NB4 (cell line): ENCODE data around the gene SULF2.

Experiments
- DNase-seq: peaks from one replicate; pipeline ENCODE4 v3.0.0; 2010; ENCODE audit warnings: low read depth
- H3K4me3 ChIP-seq: one replicate; pipeline ENCODE4 v1.5.1; 2011; ENCODE audit warnings: mild to moderate bottlenecking, low read depth, low read length, moderate library complexity
- MYC ChIP-seq: IDR thresholded peaks from 2 replicates; pipeline ENCODE4 v1.6.1; 2011; ENCODE audit warnings: low read depth, low read length
- POLR2A ChIP-seq: IDR thresholded peaks from 2 replicates; pipeline ENCODE4 v1.6.1; 2011; ENCODE audit warnings: mild to moderate bottlenecking; ENCODE audit not compliant: insufficient read length; ENCODE audit errors: extremely low read depth
- TF ChIP-seq, protein P1 (sequence below): IDR thresholded peaks from one replicate; pipeline ENCODE4 v1.5.1; 2012; ENCODE audit warnings: low read depth, low read length
- TF ChIP-seq, protein P2 (sequence below): IDR thresholded peaks from 2 replicates; pipeline ENCODE4 v1.6.1; 2011; ENCODE audit warnings: low read depth, low read length

Gene SULF2

DNA sequence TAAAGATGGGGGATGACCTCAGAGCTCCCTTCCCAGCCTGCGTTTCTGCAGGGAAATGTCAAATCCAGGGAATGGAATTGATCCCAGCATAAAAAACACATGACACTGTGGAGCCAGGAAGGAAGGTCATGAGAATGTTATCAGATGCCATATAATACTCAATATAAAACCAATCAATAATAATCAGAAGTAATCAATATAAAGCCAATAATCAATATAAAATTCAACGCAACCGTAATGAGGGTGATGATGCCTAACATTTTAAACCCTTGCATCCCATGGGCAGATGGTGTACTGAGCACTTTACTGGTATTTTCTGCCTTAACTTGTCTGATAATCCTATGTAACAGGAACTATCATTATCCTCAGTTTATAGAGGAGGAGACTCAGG, 30.1 kb upstream of the SULF2 start:
- TF ChIP-seq, protein P1, sequence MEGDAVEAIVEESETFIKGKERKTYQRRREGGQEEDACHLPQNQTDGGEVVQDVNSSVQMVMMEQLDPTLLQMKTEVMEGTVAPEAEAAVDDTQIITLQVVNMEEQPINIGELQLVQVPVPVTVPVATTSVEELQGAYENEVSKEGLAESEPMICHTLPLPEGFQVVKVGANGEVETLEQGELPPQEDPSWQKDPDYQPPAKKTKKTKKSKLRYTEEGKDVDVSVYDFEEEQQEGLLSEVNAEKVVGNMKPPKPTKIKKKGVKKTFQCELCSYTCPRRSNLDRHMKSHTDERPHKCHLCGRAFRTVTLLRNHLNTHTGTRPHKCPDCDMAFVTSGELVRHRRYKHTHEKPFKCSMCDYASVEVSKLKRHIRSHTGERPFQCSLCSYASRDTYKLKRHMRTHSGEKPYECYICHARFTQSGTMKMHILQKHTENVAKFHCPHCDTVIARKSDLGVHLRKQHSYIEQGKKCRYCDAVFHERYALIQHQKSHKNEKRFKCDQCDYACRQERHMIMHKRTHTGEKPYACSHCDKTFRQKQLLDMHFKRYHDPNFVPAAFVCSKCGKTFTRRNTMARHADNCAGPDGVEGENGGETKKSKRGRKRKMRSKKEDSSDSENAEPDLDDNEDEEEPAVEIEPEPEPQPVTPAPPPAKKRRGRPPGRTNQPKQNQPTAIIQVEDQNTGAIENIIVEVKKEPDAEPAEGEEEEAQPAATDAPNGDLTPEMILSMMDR, result no peak
- no peak for TF ChIP-seq POLR2A
- TF ChIP-seq, protein P2, sequence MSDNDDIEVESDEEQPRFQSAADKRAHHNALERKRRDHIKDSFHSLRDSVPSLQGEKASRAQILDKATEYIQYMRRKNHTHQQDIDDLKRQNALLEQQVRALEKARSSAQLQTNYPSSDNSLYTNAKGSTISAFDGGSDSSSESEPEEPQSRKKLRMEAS, result no peak
- TF ChIP-seq MYC, result no peak
- H3K4me3 ChIP-seq, result no peak overlapping the region
- no peak for DNase-seq

DNA sequence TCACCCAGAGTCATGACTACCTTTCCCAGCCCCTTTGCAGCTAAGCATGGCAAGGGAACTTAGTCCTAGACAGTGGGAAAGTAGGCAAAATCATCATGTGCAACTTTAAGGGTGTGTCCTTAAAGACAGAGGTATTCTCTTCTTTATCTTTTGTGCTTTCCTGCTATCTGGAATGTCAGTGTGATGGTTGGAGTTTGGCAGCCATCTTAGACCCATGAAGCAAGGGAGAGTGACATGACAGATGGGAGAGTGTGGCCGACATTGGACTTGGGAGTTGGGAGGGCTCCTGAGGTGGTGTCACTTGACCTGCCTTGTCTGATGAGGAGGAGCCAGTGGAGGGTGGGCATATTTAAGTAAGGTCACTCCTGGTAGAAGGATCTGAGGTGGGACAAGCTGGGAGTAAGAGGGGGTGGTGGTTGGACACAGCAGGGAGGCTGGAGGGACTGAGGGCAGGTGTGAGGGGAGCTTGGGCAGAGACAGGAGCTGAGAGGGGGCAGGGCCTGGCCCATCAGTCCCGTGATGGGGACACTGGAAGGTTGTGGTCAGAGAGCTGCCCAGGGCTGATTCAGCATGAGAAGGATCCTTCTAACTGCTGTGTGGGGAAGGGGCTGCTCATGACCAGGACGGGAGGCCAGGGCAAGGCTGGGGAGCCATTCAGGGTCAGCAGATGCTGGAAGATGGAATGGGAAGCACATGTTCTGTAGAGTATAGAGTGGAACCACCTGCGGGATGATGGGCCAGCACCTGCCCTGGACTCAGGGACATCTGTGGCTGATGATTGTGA, 29.5 kb upstream of the SULF2 start:
- H3K4me3 ChIP-seq, result no peak overlapping the region
- DNase-seq, result no peak
- TF ChIP-seq, protein P1, result no peak
- TF ChIP-seq POLR2A (no peak), MYC (no peak)

DNA sequence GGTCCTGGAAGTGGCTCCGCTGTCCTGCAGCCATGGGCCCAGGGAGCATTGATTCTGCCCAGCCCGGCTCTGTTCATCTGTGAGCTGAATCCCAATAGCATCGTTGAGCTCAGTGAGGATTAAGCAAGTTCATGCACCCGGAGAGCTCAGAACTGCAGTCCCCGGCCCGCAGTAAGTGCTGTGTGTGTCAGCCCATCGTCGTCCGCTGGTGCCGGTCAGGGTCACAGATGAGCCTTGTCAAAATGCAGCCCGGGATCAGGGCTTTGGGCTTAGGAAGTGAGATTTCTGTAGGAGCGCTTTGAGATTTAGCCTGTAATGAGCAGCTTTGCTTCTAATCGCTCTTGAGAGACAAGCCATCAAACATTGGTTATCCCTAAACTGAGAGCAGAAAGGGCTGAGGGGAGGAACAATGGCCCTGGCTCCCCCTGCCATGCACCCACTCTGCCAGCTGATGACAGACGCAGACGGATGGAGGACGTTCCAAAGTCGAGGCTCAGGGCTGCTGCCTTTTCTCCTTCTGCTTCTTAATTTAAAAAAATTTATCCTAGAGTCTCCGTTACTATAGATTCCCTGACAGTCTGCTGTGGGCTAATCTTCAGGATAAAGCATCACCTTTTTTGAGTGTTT, 25.6 kb upstream of the SULF2 start:
- TF ChIP-seq POLR2A (no peak), MYC (no peak)
- TF ChIP-seq, protein P2, result no peak
- TF ChIP-seq, protein P1, result no peak
- no peak overlapping the region for H3K4me3 ChIP-seq
- DNase-seq, result no peak

DNA sequence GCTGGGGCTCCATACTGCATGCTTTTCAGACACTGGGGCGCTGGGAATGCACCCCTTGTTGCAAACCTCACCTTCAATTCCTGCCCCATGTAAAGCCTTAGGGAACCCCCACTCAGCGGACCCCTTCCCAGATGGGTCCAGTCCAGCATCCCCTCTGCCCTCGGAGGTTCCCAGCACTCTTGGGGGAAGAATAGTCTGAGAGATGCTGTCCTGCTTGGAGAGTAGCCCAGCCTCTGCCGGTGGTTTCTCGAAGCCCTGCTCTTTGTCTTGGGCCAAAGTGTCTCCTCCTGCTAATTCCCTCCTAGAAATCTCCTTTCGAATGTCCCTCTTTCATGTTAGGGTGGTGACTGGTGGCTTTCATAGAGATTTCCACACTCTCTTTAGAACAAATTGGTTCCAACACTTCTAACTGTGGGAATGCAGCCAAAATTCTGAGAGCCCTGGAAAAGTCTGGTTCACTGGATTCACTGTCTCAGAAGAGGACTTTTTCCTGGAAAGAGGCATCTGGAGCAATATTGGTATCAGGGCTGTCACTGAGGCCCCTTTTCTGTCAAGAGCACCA, 24.9 kb upstream of the SULF2 start:
- TF ChIP-seq, protein P2, result no peak
- TF ChIP-seq MYC (no peak), POLR2A (no peak)
- TF ChIP-seq, protein P1, result no peak
- DNase-seq, result no peak
- no peak overlapping the region for H3K4me3 ChIP-seq

DNA sequence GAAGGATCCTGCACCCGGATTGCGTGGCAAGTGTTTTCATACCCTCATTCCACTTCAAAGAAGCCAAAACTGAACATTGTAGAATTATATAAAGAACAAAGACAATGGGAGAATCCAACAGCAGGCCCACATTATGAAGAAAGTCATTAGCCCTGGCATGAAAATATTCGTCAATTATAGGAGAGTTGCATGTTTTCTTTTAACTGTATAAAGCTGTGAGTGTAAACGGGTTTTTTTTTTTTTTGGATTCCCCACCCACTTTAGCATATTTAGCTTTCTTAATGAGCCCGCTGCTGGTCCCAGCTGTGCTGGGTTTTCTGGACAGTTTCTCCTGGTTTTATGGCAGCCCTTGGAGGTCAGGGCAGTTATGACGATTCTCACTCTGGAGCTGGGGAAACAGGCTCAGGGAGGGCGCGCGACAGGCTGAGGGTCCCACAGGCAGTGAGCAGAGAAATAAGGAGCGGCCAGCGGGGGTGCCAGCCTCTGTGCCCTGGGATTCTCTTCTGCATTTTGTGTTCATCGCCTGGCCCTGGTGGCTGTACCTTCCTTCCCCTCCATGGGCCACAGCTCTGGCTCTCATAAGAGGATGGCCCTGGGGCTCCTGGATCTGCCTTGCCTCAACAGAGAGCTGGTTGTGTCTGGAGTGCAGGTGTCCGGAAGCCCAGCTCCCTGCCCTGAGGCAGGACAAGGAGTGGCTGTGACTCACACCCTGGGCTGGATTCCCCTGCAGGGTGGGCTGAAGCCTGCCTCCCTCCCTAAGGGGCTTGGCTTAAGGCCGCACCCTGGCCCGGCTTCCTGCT, 24.1 kb upstream of the SULF2 start:
- no peak for DNase-seq
- TF ChIP-seq, protein P1, result no peak
- TF ChIP-seq MYC, result no peak
- TF ChIP-seq, protein P2, result no peak
- TF ChIP-seq POLR2A, result no peak
- no peak overlapping the region for H3K4me3 ChIP-seq
